Right atrium auricular region (tissue), 2 donors: ENCODE measurements around the gene GRB10. TPM values are rescaled to one million over a fixed set of nuclear protein-coding genes. Genes with fewer than 3 reads are reported as not detected.

Source experiments
- DNase-seq: peaks from one replicate; pipeline ENCODE4 v3.0.0-alpha.2; 2019; ENCODE audit warnings: low spot score
- H3K27ac ChIP-seq, 2 donors: fragments of 200-600 bp; sonication (generic); 1 replicate in 1 of 2; 2 replicates in 1 of 2; pipeline ENCODE4 v1.5.1; 2016 to 2019
- H3K27me3 ChIP-seq, 2 donors: fragments of 200-600 bp; sonication (generic); one replicate each; pipeline versions ENCODE4 v1.5.1 to v1.6.0; 2017 to 2019
- H3K36me3 ChIP-seq: fragments of 200-600 bp; sonication (generic); one replicate; pipeline ENCODE4 v1.5.1; 2016
- H3K4me1 ChIP-seq, 2 donors: fragments of 200-600 bp; sonication (generic); one replicate each; pipeline versions ENCODE4 v1.5.1 to v1.6.0; 2017 to 2019
- H3K4me3 ChIP-seq, 2 donors: fragments of 200-600 bp; sonication (generic); 1 replicate in 1 of 2; 2 replicates in 1 of 2; pipeline ENCODE4 v1.5.1; 2017 to 2019; ENCODE audit warnings: mild to moderate bottlenecking in 1 of 2, moderate library complexity in 1 of 2
- H3K9me3 ChIP-seq, 2 donors: fragments of 200-600 bp; sonication (generic); one replicate each; pipeline ENCODE4 v1.5.1; 2019
- total RNA-seq, 2 donors: library from RNA; depleted of rRNA; stranded (reverse); fragments of >200 nt; gene quantifications; one replicate each; pipeline ENCODE4 v1.1.0, GENCODE V29; 2016
- TF ChIP-seq, protein P1 (sequence below), 2 donors: fragments of 200-600 bp; sonication (generic); IDR thresholded peaks; one replicate each; pipeline ENCODE4 v1.5.1; 2019; ENCODE audit warnings: antibody characterized with exemption in 2 of 2

The GRB10 gene
- total RNA-seq, 2 donors from 2014 or later = 36.5 to 39.0 TPM

GRCh38 chr7:50614721-50615518 lies 167.8 kb downstream of the GRB10 start:
- Histone ChIP-seq H3K27ac (no peak overlapping the region), H3K4me1 (peaks cover 0 to 6% of the 10 kb centered on the region in 2 donors), H3K9me3 (no peaks in the 10 kb centered on the region), H3K27me3 (no peaks in the 10 kb centered on the region), H3K36me3 (peaks cover 47% of the 10 kb centered on the region), H3K4me3 (no peak overlapping the region)
- no peak for DNase-seq
- TF ChIP-seq, protein P1, sequence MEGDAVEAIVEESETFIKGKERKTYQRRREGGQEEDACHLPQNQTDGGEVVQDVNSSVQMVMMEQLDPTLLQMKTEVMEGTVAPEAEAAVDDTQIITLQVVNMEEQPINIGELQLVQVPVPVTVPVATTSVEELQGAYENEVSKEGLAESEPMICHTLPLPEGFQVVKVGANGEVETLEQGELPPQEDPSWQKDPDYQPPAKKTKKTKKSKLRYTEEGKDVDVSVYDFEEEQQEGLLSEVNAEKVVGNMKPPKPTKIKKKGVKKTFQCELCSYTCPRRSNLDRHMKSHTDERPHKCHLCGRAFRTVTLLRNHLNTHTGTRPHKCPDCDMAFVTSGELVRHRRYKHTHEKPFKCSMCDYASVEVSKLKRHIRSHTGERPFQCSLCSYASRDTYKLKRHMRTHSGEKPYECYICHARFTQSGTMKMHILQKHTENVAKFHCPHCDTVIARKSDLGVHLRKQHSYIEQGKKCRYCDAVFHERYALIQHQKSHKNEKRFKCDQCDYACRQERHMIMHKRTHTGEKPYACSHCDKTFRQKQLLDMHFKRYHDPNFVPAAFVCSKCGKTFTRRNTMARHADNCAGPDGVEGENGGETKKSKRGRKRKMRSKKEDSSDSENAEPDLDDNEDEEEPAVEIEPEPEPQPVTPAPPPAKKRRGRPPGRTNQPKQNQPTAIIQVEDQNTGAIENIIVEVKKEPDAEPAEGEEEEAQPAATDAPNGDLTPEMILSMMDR (IDR thresholded peaks at IDR 0.05) = peak; percentile 12 to 67

DNA sequence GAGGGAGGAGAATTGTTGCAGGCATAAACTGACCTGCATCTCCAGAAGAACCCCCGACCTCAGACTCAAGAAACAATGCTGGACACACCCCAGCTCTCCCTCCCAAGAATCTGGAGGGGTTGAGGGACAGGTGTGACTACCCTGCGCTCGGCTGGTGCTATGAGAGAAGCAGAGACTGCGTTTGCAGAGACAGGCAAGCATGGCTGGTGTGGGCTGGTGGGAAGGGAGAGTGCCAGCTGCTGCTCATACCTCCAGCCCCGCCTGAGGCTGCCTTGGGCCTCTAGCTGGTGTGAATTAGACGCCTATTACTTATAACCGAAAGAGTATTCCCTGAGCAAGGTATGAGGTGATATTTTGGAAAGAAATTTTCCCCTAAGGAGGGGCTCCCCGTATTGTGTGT lies 169.2 kb downstream of the GRB10 start:
- TF ChIP-seq, protein P1 (IDR thresholded peaks at IDR 0.05) = no peak
- Histone ChIP-seq H3K27ac (no peak overlapping the region), H3K36me3 (peaks cover 56% of the 10 kb centered on the region)

GRCh38 chr7:50612704-50613103 lies 170.0 kb downstream of the GRB10 start:
- Histone ChIP-seq H3K27ac (no peak overlapping the region), H3K4me3 (no peak overlapping the region), H3K4me1 (peaks cover 0 to 6% of the 10 kb centered on the region in 2 donors), H3K9me3 (no peaks in the 10 kb centered on the region), H3K36me3 (peaks cover 56% of the 10 kb centered on the region), H3K27me3 (no peaks in the 10 kb centered on the region)
- DNase-seq = no peak
- TF ChIP-seq, protein P1 (IDR thresholded peaks at IDR 0.05) = no peak

More for the DNA sequence above, 169.2 kb downstream of the GRB10 start:
- Histone ChIP-seq H3K27me3 (no peaks in the 10 kb centered on the region), H3K4me3 (no peak overlapping the region), H3K4me1 (peaks cover 0 to 6% of the 10 kb centered on the region in 2 donors), H3K9me3 (no peaks in the 10 kb centered on the region)
- DNase-seq = no peak

GRCh38 chr7:50610521-50611277 lies 172.0 kb downstream of the GRB10 start:
- Histone ChIP-seq H3K27me3 (no peaks in the 10 kb centered on the region), H3K4me3 (no peak overlapping the region), H3K4me1 (peaks cover 0 to 6% of the 10 kb centered on the region in 2 donors), H3K9me3 (no peaks in the 10 kb centered on the region), H3K27ac (no peak overlapping the region), H3K36me3 (peaks cover 61% of the 10 kb centered on the region)
- TF ChIP-seq, protein P1 (IDR thresholded peaks at IDR 0.05) = no peak
- no peak for DNase-seq

DNA sequence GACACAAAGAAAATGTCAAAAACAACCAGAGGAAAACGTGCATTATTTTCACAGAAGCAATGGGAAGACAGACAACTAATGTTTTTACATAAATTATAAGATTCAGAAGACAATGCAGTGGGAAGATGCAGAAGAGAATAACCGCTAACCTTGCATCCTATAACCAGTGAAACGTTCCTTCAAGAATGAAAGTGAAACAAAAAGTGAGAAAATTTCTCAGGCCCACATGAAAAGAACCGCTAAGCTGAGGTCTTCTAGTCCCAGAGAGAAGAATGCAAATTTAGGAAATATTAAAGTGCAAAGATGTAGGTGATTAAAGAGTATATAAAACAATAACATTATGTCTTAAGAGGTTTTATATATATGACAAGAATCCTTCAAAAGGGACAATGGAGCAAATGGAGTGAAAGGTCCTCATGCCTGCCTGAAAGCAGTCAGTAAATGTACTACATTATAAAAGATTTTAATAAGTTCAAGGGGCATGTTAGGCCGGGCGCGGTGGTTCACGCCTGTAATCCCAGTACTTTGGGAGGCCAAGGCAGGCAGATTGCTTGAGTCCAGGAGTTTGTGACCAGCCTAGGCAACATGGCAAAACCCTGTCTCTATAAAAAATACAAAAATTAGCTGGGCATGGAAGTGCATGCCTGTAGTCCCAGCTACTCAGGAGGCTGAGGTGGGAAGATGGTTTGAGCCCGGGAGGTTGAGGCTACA lies 174.3 kb downstream of the GRB10 start:
- TF ChIP-seq, protein P1 (IDR thresholded peaks at IDR 0.05) = no peak
- peak; percentile 50 for DNase-seq
- H3K4me3 ChIP-seq = no peak overlapping the region
- no peaks in the 10 kb centered on the region for H3K4me1 ChIP-seq
- no peak overlapping the region for H3K27ac ChIP-seq
- H3K27me3 ChIP-seq = no peaks in the 10 kb centered on the region
- H3K36me3 ChIP-seq = peaks cover 65% of the 10 kb centered on the region
- H3K9me3 ChIP-seq = no peaks in the 10 kb centered on the region
